Endometrial microvascular endothelial cells (primary cell): Measurements from ENCODE around the gene PPFIA4. TPM values are rescaled to one million over a fixed set of nuclear protein-coding genes. Genes with fewer than 3 reads are reported as not detected.
"Not testable (repeated sequence)": the region's sequence is repeated elsewhere in the genome, so short reads cannot be mapped to it uniquely, and the experiment has no call there.

Experiments
- in situ Hi-C: cut with HindIII; loops from 2 replicates; pipeline ENCODE4 v1.10.0; 2017; ENCODE audit warnings: low sequenced_read_pairs, low pct_unique_long_range_greater_than_20kb; ENCODE audit errors: inconsistent ontology term
- total RNA-seq: library from RNA; depleted of rRNA; stranded (reverse); fragments of >200 nt; gene quantifications from one replicate; pipeline ENCODE4 v1.2.3, GENCODE V29; 2015; ENCODE audit errors: inconsistent ontology term

PPFIA4 gene
- total RNA-seq, 1 donor from 2014 or later: 0.09 TPM

DNA sequence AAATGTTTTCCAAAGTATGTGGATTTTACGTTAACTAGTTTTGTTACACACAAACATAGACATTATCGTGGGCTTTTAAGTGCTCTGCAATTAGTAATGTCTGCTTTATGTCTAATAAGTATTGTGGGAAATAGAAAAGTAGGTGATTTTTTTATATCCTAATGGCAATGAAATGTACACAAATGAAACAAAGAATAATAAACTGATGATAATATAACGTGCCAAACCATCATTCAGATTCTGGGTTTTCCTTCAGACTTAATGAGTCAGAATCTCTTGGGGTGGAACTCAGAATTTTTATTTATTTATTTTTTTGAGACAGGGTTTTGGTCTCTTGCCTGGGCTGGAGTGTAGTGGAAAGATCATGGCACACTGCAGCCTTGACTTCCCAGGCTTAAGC lies 17.1 kb upstream of the PPFIA4 start:
- in situ Hi-C loops: no loop called here

DNA sequence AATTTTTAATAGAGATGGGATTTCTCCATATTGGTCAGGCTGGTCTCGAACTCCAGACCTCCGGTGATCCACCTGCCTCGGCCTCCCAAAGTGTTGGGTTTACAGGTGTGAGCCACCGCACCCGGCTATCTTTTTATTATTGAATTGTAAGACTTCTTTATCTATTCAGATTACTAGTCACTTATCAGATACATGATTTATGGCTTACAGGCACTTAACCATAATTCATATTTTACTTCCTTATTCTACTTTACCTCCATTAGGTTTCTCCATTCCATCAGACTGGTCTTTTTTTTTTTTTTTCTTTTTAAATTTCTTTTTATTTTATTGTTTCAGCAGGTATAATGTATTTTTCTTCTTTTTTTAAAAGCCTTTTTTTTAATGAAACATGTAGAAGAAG lies 14.7 kb upstream of the PPFIA4 start:
- in situ Hi-C loops: no loop called here

DNA sequence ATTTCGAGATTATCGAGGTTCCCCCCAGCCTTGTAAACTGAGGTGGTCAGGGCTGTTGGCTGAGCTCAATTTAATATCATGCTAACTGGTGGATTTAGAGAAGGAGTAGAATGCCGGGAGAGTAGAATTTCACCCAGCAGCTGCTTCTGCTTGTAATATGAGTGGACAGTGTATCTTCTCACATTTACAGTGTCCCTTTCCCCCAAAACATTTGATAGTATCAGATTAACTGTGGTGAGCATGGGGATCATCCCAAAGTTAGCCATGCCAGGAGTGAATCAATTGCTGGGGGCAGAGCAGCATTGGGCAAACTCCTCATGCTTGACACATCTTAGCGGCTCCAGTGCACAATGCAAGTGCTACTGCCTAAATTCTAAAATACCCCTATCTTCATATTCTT lies 9.2 kb upstream of the PPFIA4 start:
- in situ Hi-C loops: no loop called here

DNA sequence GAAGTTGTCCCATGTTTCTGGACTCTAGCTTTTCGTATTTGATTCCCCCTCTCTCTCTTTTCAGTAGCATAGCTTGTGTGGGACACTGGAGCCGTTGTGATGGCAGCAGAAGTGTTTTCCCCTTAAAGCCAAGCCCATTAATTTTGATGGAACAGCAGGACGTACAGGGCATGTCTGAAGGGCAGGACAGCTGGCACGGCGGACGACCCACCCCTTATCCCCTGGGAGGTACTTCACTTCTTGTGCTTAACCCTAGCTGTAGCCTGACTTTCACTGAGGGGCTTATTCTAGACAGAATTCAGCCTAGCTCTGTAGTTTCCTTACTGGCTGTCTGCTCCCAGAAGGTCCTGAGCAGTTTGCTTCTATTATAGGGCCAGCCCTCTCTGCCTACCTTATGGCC lies 8.6 kb upstream of the PPFIA4 start:
- in situ Hi-C loops: no loop called here

DNA sequence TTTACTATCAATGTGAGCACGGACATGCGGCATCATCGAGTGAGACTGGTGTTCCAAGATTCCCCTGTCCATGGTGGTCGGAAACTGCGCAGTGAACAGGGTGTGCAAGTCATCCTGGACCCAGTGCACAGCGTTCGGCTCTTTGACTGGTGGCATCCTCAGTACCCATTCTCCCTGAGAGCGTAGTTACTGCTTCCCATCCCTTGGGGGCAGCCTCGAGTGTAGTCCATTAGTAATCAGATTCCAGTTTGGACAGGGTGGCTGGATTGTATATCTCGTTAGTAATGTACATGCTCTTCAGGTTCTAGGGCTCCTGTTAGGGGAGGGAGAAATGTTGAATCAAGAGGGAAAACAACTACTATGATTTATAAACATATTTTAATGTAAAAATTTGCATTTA lies 3.4 kb upstream of the PPFIA4 start:
- in situ Hi-C loops: not testable (repeated sequence)

DNA sequence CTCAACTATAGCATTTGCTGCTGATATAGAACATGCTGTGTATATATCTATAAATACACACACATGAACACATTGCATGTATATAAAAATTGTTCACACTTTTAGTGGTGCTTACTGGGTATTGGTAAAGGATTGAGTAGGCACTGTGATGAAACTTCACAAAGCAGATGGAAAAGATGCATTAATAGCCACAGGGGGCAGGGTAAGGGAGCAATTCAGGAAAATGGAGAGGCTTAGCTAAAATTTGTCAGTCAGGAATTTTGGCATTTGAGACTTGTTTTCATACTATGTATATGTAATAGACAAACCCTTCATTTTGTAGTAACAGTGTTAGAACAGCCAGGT lies 633 bp upstream of the PPFIA4 start:
- in situ Hi-C loops: loop anchor here (25.0 kb wide), 1 partner anchor 112 kb away; the partner anchor contains the start of gene ADORA1

DNA sequence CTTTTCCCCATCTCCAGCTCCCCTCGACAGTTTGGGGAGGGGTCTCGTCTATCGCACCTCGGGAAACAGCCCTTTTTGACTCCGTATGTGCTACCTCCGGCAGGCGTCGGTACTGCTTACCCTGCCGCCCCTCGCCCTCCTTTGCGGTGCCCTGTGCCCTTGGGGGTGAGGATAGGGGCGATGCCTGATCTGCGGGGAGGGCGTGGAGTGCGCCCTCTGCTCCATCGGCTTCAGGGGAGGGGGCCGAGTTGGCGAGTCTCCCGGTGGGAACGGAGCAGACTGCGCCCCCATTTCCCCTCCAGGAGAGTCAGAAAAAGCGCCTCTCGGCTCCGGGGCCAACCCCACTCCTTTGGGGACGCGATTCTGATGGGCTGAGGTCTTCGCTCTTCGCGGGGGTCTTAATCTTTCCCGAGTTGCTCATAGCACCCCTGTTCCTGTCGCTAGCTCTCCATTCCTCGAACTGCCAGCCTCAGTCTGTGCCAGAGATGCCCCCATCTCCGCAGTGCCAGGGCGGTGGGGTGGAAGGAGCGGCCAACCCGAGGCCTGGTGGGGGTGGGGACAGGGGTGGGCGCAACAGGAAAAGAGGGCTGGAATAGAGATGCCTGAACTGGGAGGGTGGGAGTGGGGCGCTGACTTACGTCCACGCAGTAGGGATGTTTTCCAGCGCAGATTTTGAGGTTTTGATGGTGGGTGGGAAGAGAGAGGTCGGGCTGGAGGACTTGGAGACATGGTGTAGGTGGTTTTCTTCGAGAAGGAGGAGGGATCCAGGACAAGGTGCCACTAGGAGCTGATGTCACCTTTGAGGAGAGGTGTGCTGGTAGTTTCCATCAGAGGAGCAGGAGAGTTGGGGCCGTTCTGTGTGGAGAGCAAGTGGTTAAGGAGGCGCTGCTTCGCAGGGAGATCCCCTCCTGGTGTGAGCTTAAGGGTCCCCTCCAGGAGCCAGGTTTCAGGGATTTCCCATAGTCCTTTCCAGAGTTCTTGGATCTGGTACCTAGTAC lies 674 bp downstream of the PPFIA4 start:
- in situ Hi-C loops: loop anchor here (25.0 kb wide), 1 partner anchor 110 kb away; the partner anchor contains the start of gene ADORA1

DNA sequence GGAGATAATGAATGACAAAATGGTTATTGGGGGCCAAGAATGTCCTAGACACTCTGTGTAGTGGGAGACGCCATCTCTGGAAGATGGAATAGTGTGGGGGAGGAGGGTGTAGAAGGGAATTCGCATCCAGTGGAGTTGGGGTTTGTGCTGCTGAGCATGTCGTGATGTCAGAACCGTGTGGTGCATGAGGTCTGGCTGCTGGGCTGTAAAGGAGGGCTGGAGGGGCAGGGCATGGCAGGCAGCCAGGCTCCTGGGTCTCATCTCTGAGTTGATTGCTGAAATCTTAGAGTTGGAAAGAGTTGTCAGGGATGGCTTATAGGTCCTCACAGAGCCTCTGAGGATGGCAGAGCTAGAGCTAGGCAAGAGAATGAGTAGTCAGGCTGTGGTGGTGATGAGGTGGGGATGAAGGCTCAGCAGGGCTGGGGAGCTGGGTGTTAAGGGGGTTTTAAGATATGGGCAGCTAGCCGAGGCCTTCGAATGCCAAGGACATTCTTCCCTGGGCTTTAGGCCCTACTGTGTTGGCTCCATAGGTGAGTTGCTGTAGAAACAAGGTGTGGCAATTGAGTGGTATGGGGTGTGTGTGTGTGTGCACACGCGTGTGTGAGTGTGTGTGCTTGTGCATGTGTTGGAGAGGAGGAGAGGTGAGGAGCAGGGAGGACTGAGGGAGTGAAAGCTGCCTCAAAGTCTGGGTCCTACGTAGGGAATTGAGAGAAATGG lies 1.9 kb downstream of the PPFIA4 start:
- in situ Hi-C loops: loop anchor here (25.0 kb wide), 1 partner anchor 109 kb away; the partner anchor contains the start of gene ADORA1

DNA sequence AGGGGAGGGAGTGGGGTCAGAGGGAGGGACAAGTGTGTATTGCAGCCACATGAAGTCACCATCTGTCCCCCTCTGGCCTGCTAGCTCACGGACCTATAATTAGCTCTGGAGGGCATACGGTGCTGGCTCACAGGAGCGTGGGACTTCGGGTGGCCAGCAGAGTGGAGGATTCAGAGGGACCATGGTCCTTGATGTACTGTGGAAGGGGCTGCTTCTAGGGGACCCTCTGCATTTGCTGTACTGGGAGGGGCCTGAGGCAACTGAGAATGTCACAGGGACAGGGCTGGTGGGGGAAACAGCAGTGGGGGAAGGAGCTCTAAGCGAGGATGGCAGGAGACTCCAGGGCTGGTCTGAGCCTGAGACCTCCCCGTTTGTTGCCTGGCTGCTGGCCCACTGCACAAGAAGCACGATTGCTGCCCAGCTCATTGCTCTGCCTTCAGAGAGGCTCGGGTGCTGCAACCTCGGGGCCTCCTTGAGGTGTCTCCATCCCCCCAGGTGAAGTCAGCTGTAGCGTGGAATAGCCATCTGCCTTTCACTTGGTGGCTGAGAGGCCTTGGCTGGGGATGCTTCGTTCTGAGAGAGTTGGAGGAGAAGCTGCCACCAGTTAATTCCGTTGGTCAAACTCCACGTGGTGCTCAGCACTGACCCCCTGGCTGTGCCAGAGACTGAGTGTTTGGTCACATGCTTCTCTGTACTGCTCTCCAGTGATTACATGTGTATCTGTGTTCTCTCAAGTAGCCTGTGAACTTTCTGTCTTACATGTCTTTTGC lies 2.7 kb downstream of the PPFIA4 start:
- in situ Hi-C loops: loop anchor here (25.0 kb wide), 1 partner anchor 108 kb away; the partner anchor contains the start of gene ADORA1

DNA sequence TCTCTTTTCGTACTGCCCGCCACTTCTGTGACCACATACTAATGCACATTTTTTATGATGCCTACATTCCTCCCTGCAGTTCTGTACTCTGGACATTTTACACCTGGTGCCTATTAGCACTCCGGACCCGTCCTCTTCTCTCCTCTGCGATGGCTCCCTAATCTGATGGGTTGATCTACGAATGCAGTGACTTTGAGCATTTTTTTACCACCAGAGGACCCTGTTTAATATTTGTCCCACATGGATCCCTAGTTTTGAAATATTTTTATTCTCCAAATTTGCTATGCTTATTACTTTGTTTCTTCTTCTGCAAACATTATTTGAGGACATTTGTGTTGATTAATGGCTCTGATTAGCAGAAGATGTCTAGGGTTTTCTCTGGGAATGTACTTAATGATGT lies 5.2 kb downstream of the PPFIA4 start:
- in situ Hi-C loops: loop anchor here (25.0 kb wide), 1 partner anchor 106 kb away; the partner anchor contains the start of gene ADORA1

DNA sequence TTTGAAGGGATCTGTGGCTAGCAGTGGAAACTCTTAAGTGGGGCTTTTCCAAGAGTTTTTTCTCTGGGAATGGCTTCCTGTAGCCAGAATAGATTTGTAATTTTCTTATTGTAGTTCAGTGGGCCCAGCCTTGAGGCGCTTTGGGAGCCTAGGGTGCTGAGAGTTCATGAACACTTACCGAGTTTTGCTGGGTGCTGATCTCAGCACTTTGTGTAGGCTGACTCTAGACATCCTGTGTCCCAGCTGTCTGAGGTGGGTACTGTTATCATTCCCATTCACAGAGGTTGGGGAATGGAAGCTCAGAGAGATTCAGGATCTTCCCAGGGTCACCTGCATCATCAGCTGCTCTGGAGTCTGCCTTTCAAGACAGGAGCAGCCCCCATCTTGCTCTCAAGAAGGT lies 7.0 kb downstream of the PPFIA4 start:
- in situ Hi-C loops: loop anchor here (25.0 kb wide), 1 partner anchor 104 kb away; the partner anchor contains the start of gene ADORA1

DNA sequence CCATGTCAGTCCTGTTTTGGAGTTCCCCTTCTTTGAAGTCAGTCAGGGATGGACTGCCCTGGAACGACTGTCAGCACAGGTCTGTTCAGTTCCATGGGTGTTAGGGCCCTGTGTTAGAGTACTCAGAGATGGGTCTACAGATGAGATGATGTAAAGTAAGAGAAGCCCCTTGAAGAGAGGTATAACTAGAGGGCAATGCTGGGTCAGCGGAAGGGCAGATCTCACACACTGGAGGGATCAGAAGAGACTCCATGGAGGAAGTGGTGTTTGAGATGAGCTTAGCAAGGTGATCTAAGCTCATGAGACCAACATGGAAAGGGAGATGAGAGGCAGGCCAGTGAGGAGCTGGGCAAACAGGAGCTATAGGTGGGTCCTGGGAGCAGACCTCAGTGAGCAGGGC lies 7.6 kb downstream of the PPFIA4 start:
- in situ Hi-C loops: loop anchor here (25.0 kb wide), 1 partner anchor 103 kb away; the partner anchor contains the start of gene ADORA1

DNA sequence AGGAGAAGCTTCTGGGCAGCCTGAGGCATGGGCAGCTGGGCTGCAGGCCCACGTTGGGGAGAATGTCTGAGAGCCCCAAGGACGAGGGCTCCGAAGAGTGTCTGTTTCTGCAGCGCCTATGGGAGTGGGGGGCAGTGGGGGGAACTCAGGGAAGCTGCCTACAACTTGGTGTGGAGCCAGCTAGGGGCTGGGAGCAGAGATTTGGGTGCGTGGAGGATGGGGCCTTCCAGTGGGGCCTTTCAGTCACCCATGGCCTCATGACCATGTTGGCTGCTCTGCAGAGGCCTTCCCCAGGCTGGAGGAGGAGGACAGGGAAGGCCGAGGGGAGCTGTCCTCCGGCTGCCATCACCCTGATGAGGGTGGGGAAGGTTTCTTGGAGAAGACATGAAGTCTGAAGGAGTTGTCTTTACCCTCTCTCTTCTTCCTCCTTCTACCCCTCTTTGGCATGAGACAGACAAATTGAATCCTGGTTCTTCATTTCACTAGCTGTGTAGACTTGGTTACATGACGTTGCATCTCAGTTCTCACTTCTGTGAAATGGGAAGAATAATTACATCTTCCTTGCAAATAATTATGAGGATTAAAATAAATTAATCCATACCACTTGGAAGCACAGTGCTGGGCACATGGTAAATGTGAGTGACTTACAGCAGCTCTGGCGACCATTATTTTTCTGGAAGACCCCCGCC lies 8.3 kb downstream of the PPFIA4 start:
- in situ Hi-C loops: loop anchor here (25.0 kb wide), 1 partner anchor 103 kb away; the partner anchor contains the start of gene ADORA1

DNA sequence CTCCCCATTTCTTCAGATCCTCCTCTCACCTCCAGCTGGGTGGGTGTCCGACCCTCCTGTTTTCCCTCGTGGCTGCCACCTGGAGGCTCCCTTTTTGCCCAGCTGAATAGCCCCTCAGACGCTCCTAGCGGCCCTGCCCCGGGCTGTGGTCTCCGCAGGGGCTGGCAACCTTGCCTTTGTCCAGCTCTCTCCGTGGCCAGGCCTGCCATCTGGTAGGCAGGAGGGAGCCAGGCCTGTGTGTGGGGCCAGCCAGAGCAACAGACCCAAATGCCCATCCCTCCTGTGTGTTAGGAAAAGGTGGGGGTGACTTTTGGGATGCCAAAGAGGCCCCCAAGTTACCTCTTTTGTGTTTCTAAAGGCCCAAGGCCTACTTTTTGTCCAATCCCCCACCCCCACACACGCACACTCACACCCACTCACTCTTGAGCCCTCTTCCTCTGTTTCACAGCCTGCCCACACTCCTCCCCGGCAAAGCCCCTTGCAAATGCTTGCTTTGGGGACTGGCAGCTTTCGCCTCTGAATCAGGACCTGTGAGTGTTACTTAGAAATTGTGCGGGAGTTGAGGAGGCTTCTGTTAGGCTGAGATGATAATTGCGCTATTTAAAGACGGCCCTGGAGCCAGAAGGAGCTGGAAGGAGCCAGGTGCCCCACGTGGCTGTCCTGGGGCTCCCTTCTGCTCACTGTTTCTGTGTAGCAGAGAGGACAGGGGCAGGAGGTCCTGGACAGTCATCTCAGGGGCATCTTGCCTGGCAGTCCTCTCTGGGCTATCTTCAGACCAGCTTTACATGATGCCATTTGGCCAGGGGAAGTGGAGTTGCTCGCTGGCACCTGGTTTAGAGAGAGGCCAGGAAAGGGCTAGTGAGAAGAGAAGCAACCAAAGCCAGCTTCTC lies 9.1 kb downstream of the PPFIA4 start:
- in situ Hi-C loops: loop anchor here (25.0 kb wide), 1 partner anchor 102 kb away; the partner anchor contains the start of gene ADORA1

DNA sequence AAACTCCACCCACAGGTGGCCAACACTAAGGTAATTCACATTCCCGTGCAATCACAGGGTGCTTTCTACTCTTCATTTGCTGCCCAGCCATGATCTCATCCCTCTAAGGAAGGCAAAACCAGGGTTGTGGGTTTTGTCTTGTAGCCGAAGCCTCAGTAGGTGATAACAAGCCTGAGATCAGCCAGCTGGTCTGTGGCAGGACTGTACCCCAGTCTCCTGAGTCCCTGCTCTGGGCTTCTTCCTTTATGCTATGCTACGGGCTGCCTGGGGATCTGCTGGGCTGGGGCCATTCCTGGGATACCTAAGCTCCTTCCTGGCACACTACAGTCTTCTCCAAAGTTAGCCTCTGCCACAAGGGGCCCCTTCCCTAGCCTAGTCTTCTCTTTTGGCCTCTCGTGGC lies 9.8 kb downstream of the PPFIA4 start:
- in situ Hi-C loops: loop anchor here (25.0 kb wide), 1 partner anchor 101 kb away; the partner anchor contains the start of gene ADORA1

DNA sequence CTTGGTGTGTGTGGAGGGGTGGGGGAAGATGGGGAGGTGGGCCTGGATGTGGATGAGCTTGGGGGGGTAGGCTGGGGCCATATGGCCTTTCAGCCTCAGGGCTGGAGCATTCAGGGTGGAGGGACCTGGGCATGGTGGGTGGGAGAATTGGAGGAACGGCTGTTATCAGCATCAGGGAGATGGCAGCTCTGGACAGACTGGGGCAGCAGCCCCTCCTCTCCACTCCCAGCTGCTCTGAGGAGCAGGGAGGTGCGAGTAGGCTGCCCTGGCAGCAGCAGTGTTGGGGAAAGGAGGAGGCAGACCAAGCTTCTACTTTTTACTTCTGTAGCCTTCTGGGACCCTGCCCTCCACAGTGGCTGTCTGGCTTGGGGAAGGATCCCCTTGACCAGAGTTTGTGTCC lies 10.2 kb downstream of the PPFIA4 start:
- in situ Hi-C loops: loop anchor here (25.0 kb wide), 1 partner anchor 101 kb away; the partner anchor contains the start of gene ADORA1
